ENCODE data around the gene CRK.

GRCh38 chr17:1435326-1435725 lies 20.7 kb downstream of the CRK start:
- TF ChIP-seq, protein P1, sequence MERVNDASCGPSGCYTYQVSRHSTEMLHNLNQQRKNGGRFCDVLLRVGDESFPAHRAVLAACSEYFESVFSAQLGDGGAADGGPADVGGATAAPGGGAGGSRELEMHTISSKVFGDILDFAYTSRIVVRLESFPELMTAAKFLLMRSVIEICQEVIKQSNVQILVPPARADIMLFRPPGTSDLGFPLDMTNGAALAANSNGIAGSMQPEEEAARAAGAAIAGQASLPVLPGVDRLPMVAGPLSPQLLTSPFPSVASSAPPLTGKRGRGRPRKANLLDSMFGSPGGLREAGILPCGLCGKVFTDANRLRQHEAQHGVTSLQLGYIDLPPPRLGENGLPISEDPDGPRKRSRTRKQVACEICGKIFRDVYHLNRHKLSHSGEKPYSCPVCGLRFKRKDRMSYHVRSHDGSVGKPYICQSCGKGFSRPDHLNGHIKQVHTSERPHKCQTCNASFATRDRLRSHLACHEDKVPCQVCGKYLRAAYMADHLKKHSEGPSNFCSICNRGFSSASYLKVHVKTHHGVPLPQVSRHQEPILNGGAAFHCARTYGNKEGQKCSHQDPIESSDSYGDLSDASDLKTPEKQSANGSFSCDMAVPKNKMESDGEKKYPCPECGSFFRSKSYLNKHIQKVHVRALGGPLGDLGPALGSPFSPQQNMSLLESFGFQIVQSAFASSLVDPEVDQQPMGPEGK (CRISPR knock-in tag; IDR thresholded peaks at IDR 0.05; ENCODE audit: borderline replicate concordance) = no peak
- TF ChIP-seq RARB (CRISPR knock-in tag; IDR thresholded peaks at IDR 0.05) (no peak), ZC3H10 (CRISPR knock-in tag; IDR thresholded peaks at IDR 0.05) (no peak), ZNF565 (CRISPR knock-in tag; conservative IDR thresholded peaks at IDR 0.05; ENCODE audit: low read depth) (no peak), GLIS3 (CRISPR knock-in tag; IDR thresholded peaks at IDR 0.05) (no peak)

All from SK-N-SH treated with all-trans-retinoic acid at 6 μM for 48 hours (cell line).